ENCODE results near the gene CIZ1.

Gene CIZ1

GRCh38 chr9:128190516-128191405 lies 611 bp downstream of the CIZ1 start:
- DNase-seq (ENCODE audit: low read depth), result no peak
- in situ Hi-C loops (cut with HindIII; ENCODE audit: low sequenced_read_pairs), result no loop called here
- peak overlapping the region; percentile 74 for H3K4me3 ChIP-seq (ENCODE audit: low read depth, low read length)
- TF ChIP-seq CTCF (IDR thresholded peaks at IDR 0.05; ENCODE audit: low read depth, low read length, missing control alignments), result no peak

GRCh38 chr9:128190013-128190412 lies 1.4 kb downstream of the CIZ1 start:
- peak overlapping the region; percentile 74 for H3K4me3 ChIP-seq (ENCODE audit: low read depth, low read length)
- in situ Hi-C loops (cut with HindIII; ENCODE audit: low sequenced_read_pairs), result no loop called here
- no peak for TF ChIP-seq CTCF (IDR thresholded peaks at IDR 0.05; ENCODE audit: low read depth, low read length, missing control alignments)

GRCh38 chr9:128188209-128188608 lies 3.2 kb downstream of the CIZ1 start:
- DNase-seq (ENCODE audit: low read depth), result no peak
- no peak overlapping the region for H3K4me3 ChIP-seq (ENCODE audit: low read depth, low read length)
- in situ Hi-C loops (cut with HindIII; ENCODE audit: low sequenced_read_pairs), result no loop called here
- no peak for TF ChIP-seq CTCF (IDR thresholded peaks at IDR 0.05; ENCODE audit: low read depth, low read length, missing control alignments)

More at GRCh38 chr9:128190013-128190412, 1.4 kb downstream of the CIZ1 start:
- no peak for DNase-seq (ENCODE audit: low read depth)

- no peak for DNase-seq (ENCODE audit: low read depth)
- H3K4me3 ChIP-seq (ENCODE audit: low read depth, low read length), result no peak overlapping the region
- TF ChIP-seq CTCF (IDR thresholded peaks at IDR 0.05; ENCODE audit: low read depth, low read length, missing control alignments), result no peak
- in situ Hi-C loops (cut with HindIII; ENCODE audit: low sequenced_read_pairs), result no loop called here
These were observed 4.0 kb downstream of the CIZ1 start for GRCh38 chr9:128187361-128187760.

GRCh38 chr9:128185979-128186965 lies 5.1 kb downstream of the CIZ1 start:
- in situ Hi-C loops (cut with HindIII; ENCODE audit: low sequenced_read_pairs), result no loop called here
- no peak for DNase-seq (ENCODE audit: low read depth)
- H3K4me3 ChIP-seq (ENCODE audit: low read depth, low read length), result no peak overlapping the region
- TF ChIP-seq CTCF (IDR thresholded peaks at IDR 0.05; ENCODE audit: low read depth, low read length, missing control alignments), result no peak

GRCh38 chr9:128182893-128183588 lies 8.3 kb downstream of the CIZ1 start:
- no peak for TF ChIP-seq CTCF (IDR thresholded peaks at IDR 0.05; ENCODE audit: low read depth, low read length, missing control alignments)
- in situ Hi-C loops (cut with HindIII; ENCODE audit: low sequenced_read_pairs), result no loop called here
- no peak overlapping the region for H3K4me3 ChIP-seq (ENCODE audit: low read depth, low read length)
- DNase-seq (ENCODE audit: low read depth), result no peak
